ENCODE data around the gene VILL. TPM values are rescaled to one million over a fixed set of nuclear protein-coding genes. Genes with fewer than 3 reads are reported as not detected.

Gene VILL
- total RNA-seq, 1 donor: 4.3 TPM

- DNase-seq (ENCODE audit: low read depth): no peak
- H3K4me3 ChIP-seq (ENCODE audit: low read depth, low read length): no peak overlapping the region
- TF ChIP-seq CTCF (IDR thresholded peaks at IDR 0.05; ENCODE audit: insufficient read depth, low read depth, low read length): no peak
Measured at GRCh38 chr3:37989821-37990480, 635 bp upstream of the VILL start.

GRCh38 chr3:37991109-37991508 lies 523 bp downstream of the VILL start:
- DNase-seq (ENCODE audit: low read depth): no peak
- no peak for TF ChIP-seq CTCF (IDR thresholded peaks at IDR 0.05; ENCODE audit: insufficient read depth, low read depth, low read length)
- H3K4me3 ChIP-seq (ENCODE audit: low read depth, low read length): no peak overlapping the region

GRCh38 chr3:37991823-37992222 lies 1.2 kb downstream of the VILL start:
- DNase-seq (ENCODE audit: low read depth): no peak

GRCh38 chr3:37992271-37993066 lies 1.9 kb downstream of the VILL start:
- H3K4me3 ChIP-seq (ENCODE audit: low read depth, low read length): no peak overlapping the region
- no peak for TF ChIP-seq CTCF (IDR thresholded peaks at IDR 0.05; ENCODE audit: insufficient read depth, low read depth, low read length)
- no peak for DNase-seq (ENCODE audit: low read depth)

More at GRCh38 chr3:37991823-37992222, 1.2 kb downstream of the VILL start:
- no peak for TF ChIP-seq CTCF (IDR thresholded peaks at IDR 0.05; ENCODE audit: insufficient read depth, low read depth, low read length)
- no peak overlapping the region for H3K4me3 ChIP-seq (ENCODE audit: low read depth, low read length)

- no peak overlapping the region for H3K4me3 ChIP-seq (ENCODE audit: low read depth, low read length)
- DNase-seq (ENCODE audit: low read depth): no peak
- TF ChIP-seq CTCF (IDR thresholded peaks at IDR 0.05; ENCODE audit: insufficient read depth, low read depth, low read length): no peak
Measured at GRCh38 chr3:37993067-37993455, 2.5 kb downstream of the VILL start.

- H3K4me3 ChIP-seq (ENCODE audit: low read depth, low read length): peak overlapping the region; percentile 72
Measured at GRCh38 chr3:37993460-37993819, 2.9 kb downstream of the VILL start.

More at GRCh38 chr3:37993460-37993819, 2.9 kb downstream of the VILL start:
- TF ChIP-seq CTCF (IDR thresholded peaks at IDR 0.05; ENCODE audit: insufficient read depth, low read depth, low read length): no peak
- DNase-seq (ENCODE audit: low read depth): no peak
